Immature natural killer cell (primary cell): ENCODE data around the gene ELFN1. TPM values are rescaled to one million over a fixed set of nuclear protein-coding genes. Genes with fewer than 3 reads are reported as not detected.
A peak's percentile ranks its signal among the peaks of the same experiment; 100 is the strongest.

ENCODE experiments used
- DNase-seq, 3 donors: peaks; one replicate each; pipeline ENCODE4 v3.0.0; 2022; ENCODE audit warnings: mixed read lengths in 1 of 3
- H3K27ac Mint-ChIP-seq, 6 donors: one replicate each; pipeline ENCODE4 v1.8.0; 2020; ENCODE audit warnings: mixed read lengths in 6 of 6, mild to moderate bottlenecking in 5 of 6, inconsistent platforms in 4 of 6, moderate library complexity in 3 of 6
- H3K27me3 Mint-ChIP-seq, 3 donors: one replicate each; pipeline ENCODE4 v1.8.0; 2020 to 2021; ENCODE audit warnings: low read depth in 3 of 3, mild to moderate bottlenecking in 3 of 3, mixed read lengths in 3 of 3, moderate library complexity in 3 of 3, inconsistent platforms in 1 of 3
- H3K36me3 Mint-ChIP-seq, 3 donors: one replicate each; pipeline ENCODE4 v1.8.0; 2020; ENCODE audit warnings: mixed read lengths in 3 of 3, inconsistent platforms in 2 of 3, mild to moderate bottlenecking in 2 of 3
- H3K4me1 Mint-ChIP-seq, 2 donors: one replicate each; pipeline ENCODE4 v1.8.0; 2020; ENCODE audit warnings: inconsistent platforms in 2 of 2, mild to moderate bottlenecking in 2 of 2, mixed read lengths in 2 of 2, moderate library complexity in 1 of 2
- H3K4me3 Mint-ChIP-seq, 5 donors: one replicate each; pipeline ENCODE4 v1.8.0; 2020; ENCODE audit warnings: mild to moderate bottlenecking in 5 of 5, mixed read lengths in 5 of 5, inconsistent platforms in 3 of 5, moderate library complexity in 3 of 5
- H3K9me3 Mint-ChIP-seq, 6 donors: one replicate each; pipeline ENCODE4 v1.8.0; 2020; ENCODE audit warnings: mild to moderate bottlenecking in 6 of 6, mixed read lengths in 6 of 6, inconsistent platforms in 4 of 6, moderate library complexity in 3 of 6
- polyA plus RNA-seq, 3 donors: library from polyadenylated mRNA; unstranded; fragments of 300-500 nt; fragmentation: Illumina TruSeq; gene quantifications; one replicate each; pipeline ENCODE4 v1.2.3, GENCODE V29; 2021

The ELFN1 gene
- polyA plus RNA-seq, 3 donors from 2014 or later: 0.08 TPM; not detected in 2

- peaks cover 2 to 6% (median 6%) of the 10 kb centered on the region in 3 donors for H3K27me3 Mint-ChIP-seq
- no peak overlapping the region for H3K4me3 Mint-ChIP-seq
- H3K9me3 Mint-ChIP-seq: peaks cover 0 to 2% (median 0%) of the 10 kb centered on the region in 6 donors
- no peak overlapping the region for H3K27ac Mint-ChIP-seq
- peaks cover 12 to 22% of the 10 kb centered on the region in 2 donors for H3K4me1 Mint-ChIP-seq
- DNase-seq: no peak
- no peaks in the 10 kb centered on the region for H3K36me3 Mint-ChIP-seq
These were observed 65.2 kb downstream of the ELFN1 start for GRCh38 chr7:1735262-1735661.

- no peak overlapping the region for H3K4me3 Mint-ChIP-seq
- H3K4me1 Mint-ChIP-seq: peaks cover 12 to 23% of the 10 kb centered on the region in 2 donors
- no peaks in the 10 kb centered on the region for H3K36me3 Mint-ChIP-seq
- H3K9me3 Mint-ChIP-seq: peaks cover 0 to 2% (median 0%) of the 10 kb centered on the region in 6 donors
- peaks cover 2 to 6% (median 6%) of the 10 kb centered on the region in 3 donors for H3K27me3 Mint-ChIP-seq
- no peak for DNase-seq
- no peak overlapping the region for H3K27ac Mint-ChIP-seq
These were observed 65.9 kb downstream of the ELFN1 start for GRCh38 chr7:1735806-1736483.

GRCh38 chr7:1736484-1736817, 66.4 kb downstream of the ELFN1 start:
- Mint-ChIP-seq H3K36me3 (no peaks in the 10 kb centered on the region), H3K27ac (no peak overlapping the region)
- no peak for DNase-seq

GRCh38 chr7:1736830-1737229, 66.8 kb downstream of the ELFN1 start:
- Mint-ChIP-seq H3K27ac (no peak overlapping the region), H3K4me1 (peaks cover 19 to 29% of the 10 kb centered on the region in 2 donors), H3K9me3 (peaks cover 0 to 2% (median 0%) of the 10 kb centered on the region in 6 donors), H3K36me3 (no peaks in the 10 kb centered on the region), H3K4me3 (no peak overlapping the region), H3K27me3 (peaks cover 2 to 6% (median 6%) of the 10 kb centered on the region in 3 donors)
- DNase-seq: no peak

More at GRCh38 chr7:1736484-1736817, 66.4 kb downstream of the ELFN1 start:
- H3K9me3 Mint-ChIP-seq: peaks cover 0 to 2% (median 0%) of the 10 kb centered on the region in 6 donors
- peaks cover 15 to 25% of the 10 kb centered on the region in 2 donors for H3K4me1 Mint-ChIP-seq
- peaks cover 2 to 6% (median 4%) of the 10 kb centered on the region in 3 donors for H3K27me3 Mint-ChIP-seq
- H3K4me3 Mint-ChIP-seq: no peak overlapping the region

GRCh38 chr7:1737523-1737922, 67.4 kb downstream of the ELFN1 start:
- Mint-ChIP-seq H3K27me3 (peaks cover 2 to 6% (median 6%) of the 10 kb centered on the region in 3 donors), H3K36me3 (no peaks in the 10 kb centered on the region), H3K4me3 (no peak overlapping the region), H3K27ac (no peak overlapping the region), H3K4me1 (peaks cover 24 to 33% of the 10 kb centered on the region in 2 donors), H3K9me3 (peaks cover 0 to 2% (median 0%) of the 10 kb centered on the region in 6 donors)
- no peak for DNase-seq

GRCh38 chr7:1737956-1738355, 67.9 kb downstream of the ELFN1 start:
- Mint-ChIP-seq H3K36me3 (no peaks in the 10 kb centered on the region), H3K4me3 (peak overlapping the region in 4 of 5 donors; percentile 48 to 74 (median 72)), H3K4me1 (peaks cover 29 to 38% of the 10 kb centered on the region in 2 donors), H3K27me3 (peaks cover 2 to 6% (median 5%) of the 10 kb centered on the region in 3 donors), H3K9me3 (peaks cover 0 to 2% (median 0%) of the 10 kb centered on the region in 6 donors), H3K27ac (peak overlapping the region in 2 of 6 donors; percentile 21 to 49)
- no peak for DNase-seq

GRCh38 chr7:1738511-1738910, 68.4 kb downstream of the ELFN1 start:
- Mint-ChIP-seq H3K36me3 (no peaks in the 10 kb centered on the region), H3K4me1 (peaks cover 32 to 41% of the 10 kb centered on the region in 2 donors), H3K27ac (peak overlapping the region in 4 of 6 donors; percentile 21 to 51 (median 44)), H3K27me3 (peaks cover 2 to 6% (median 6%) of the 10 kb centered on the region in 3 donors), H3K4me3 (peak overlapping the region; percentile 48 to 78 (median 73)), H3K9me3 (peaks cover 0 to 2% (median 0%) of the 10 kb centered on the region in 6 donors)
- no peak for DNase-seq

- H3K36me3 Mint-ChIP-seq: no peaks in the 10 kb centered on the region
- H3K4me1 Mint-ChIP-seq: peaks cover 32 to 41% of the 10 kb centered on the region in 2 donors
- peak overlapping the region in 4 of 5 donors; percentile 48 to 78 (median 72) for H3K4me3 Mint-ChIP-seq
- no peak for DNase-seq
- H3K27ac Mint-ChIP-seq: peak overlapping the region in 2 of 6 donors; percentile 47 to 51
- peaks cover 2 to 6% (median 6%) of the 10 kb centered on the region in 3 donors for H3K27me3 Mint-ChIP-seq
- peaks cover 0 to 2% (median 0%) of the 10 kb centered on the region in 6 donors for H3K9me3 Mint-ChIP-seq
These were observed 68.9 kb downstream of the ELFN1 start for GRCh38 chr7:1738956-1739355.

- H3K4me3 Mint-ChIP-seq: peak overlapping the region in 2 of 5 donors; percentile 39 to 42
- peaks cover 32 to 41% of the 10 kb centered on the region in 2 donors for H3K4me1 Mint-ChIP-seq
- peaks cover 0 to 2% (median 0%) of the 10 kb centered on the region in 6 donors for H3K9me3 Mint-ChIP-seq
- H3K27me3 Mint-ChIP-seq: peaks cover 2 to 6% (median 6%) of the 10 kb centered on the region in 3 donors
- DNase-seq: no peak
- no peaks in the 10 kb centered on the region for H3K36me3 Mint-ChIP-seq
- H3K27ac Mint-ChIP-seq: peak overlapping the region in 2 of 6 donors; percentile 13 to 77
These were observed 69.5 kb downstream of the ELFN1 start for GRCh38 chr7:1739593-1739992.

GRCh38 chr7:1740214-1740613, 70.1 kb downstream of the ELFN1 start:
- H3K27me3 Mint-ChIP-seq: peaks cover 2 to 6% (median 6%) of the 10 kb centered on the region in 3 donors
- H3K4me1 Mint-ChIP-seq: peaks cover 32 to 41% of the 10 kb centered on the region in 2 donors
- no peaks in the 10 kb centered on the region for H3K9me3 Mint-ChIP-seq
- no peaks in the 10 kb centered on the region for H3K36me3 Mint-ChIP-seq
- H3K4me3 Mint-ChIP-seq: no peak overlapping the region
- no peak for DNase-seq
- peak overlapping the region in 1 of 6 donors; percentile 13 for H3K27ac Mint-ChIP-seq

GRCh38 chr7:1741246-1741645, 71.2 kb downstream of the ELFN1 start:
- Mint-ChIP-seq H3K4me3 (peak overlapping the region; percentile 69 to 87 (median 74)), H3K36me3 (no peaks in the 10 kb centered on the region), H3K4me1 (peaks cover 32 to 41% of the 10 kb centered on the region in 2 donors), H3K27me3 (peaks cover 2 to 6% (median 6%) of the 10 kb centered on the region in 3 donors), H3K9me3 (no peaks in the 10 kb centered on the region), H3K27ac (peak overlapping the region in 5 of 6 donors; percentile 74 to 93 (median 90))
- no peak for DNase-seq

GRCh38 chr7:1741751-1742554, 71.9 kb downstream of the ELFN1 start:
- Mint-ChIP-seq H3K4me1 (peaks cover 32 to 41% of the 10 kb centered on the region in 2 donors), H3K4me3 (peak overlapping the region; percentile 69 to 87 (median 75)), H3K27me3 (peaks cover 2 to 6% (median 3%) of the 10 kb centered on the region in 3 donors), H3K27ac (peak overlapping the region; percentile 0 to 93 (median 88)), H3K9me3 (no peaks in the 10 kb centered on the region), H3K36me3 (no peaks in the 10 kb centered on the region)
- peak; percentile 59 to 64 (median 63) for DNase-seq

- peaks cover 2 to 6% (median 3%) of the 10 kb centered on the region in 3 donors for H3K27me3 Mint-ChIP-seq
- H3K4me3 Mint-ChIP-seq: peak overlapping the region; percentile 69 to 87 (median 85)
- H3K36me3 Mint-ChIP-seq: no peaks in the 10 kb centered on the region
- no peaks in the 10 kb centered on the region for H3K9me3 Mint-ChIP-seq
- peak; percentile 56 to 69 (median 60) for DNase-seq
- peaks cover 34 to 41% of the 10 kb centered on the region in 2 donors for H3K4me1 Mint-ChIP-seq
- H3K27ac Mint-ChIP-seq: peak overlapping the region; percentile 48 to 93 (median 90)
These were observed 72.7 kb downstream of the ELFN1 start for GRCh38 chr7:1742555-1743303.
